Activated CD4-positive, CD25-positive, alpha-beta regulatory T cell treated with anti-CD3 and anti-CD28 coated beads, Interleukin-2, amount 50 U/mL, for 24 hours (primary cell): ENCODE data around the gene ORAI2.
"Not testable (repeated sequence)": the region's sequence is repeated elsewhere in the genome, so short reads cannot be mapped to it uniquely, and the experiment has no call there.

ENCODE experiments used
- ATAC-seq, 2 donors: fragments of 150-1000 bp; cut with Tn5 transposase; one replicate each; pipeline ENCODE4 v1.10.0; 2021; ENCODE audit warnings: mild to moderate bottlenecking in 1 of 2, moderate library complexity in 1 of 2

ORAI2 gene

DNA sequence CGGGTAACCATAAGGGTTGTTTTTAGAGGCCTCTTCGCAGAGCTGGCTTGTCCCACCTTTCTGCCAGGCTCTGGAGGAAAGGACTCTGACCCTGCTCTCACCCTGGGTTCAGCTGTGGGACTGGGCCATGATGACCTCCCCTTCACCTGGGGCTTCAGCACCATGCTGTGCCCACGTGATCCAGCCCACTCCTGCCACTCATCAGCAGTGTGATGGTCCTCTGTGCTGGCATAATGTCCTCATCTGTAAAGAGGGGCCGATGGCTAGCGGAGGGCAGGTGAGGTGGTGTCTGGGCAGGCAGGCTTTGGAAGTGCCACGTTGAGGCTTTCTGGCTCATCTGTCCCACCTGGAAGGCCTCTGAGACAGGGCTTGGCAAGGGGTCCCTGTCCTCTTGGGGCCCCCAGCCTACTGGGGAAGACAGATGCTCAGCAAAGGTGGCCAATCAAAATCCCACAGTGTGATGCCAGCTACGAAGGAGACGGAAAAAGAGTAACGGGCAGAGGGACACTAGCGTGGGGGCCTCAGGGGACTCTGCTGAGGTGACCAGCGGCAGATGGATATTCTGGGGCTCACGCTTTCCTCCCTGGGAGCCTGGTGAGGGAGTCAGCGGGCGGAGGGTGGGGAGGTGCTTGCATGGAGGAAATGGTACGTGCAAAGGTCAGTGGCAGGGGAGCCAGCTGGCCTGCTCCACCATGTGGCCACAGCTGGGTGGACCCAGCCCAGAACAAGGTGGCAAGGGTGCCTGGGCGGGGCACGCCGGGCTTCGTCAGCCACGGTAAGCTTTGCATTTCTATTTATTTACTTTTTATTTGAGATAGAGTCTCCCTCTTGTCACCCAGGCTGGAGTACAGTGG is 36.8 kb downstream of the ORAI2 start:
- ATAC-seq = no peak

DNA sequence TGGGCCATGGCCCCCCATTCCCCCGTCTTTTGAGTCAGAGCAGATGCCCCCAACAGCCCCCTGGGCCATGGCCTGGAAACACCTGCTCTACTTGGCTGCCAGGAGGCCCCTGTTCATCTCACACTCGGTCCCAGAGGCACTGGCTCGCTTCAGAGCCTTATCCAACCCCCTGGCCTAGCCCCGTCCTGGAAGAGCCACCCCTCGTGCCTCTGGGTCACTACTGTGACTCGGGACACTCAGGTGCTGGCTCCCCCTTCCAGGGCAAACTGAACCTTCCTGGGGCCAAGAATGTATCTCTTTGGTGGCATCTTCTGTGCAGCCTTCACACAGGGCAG is 38.4 kb downstream of the ORAI2 start:
- no peak for ATAC-seq

DNA sequence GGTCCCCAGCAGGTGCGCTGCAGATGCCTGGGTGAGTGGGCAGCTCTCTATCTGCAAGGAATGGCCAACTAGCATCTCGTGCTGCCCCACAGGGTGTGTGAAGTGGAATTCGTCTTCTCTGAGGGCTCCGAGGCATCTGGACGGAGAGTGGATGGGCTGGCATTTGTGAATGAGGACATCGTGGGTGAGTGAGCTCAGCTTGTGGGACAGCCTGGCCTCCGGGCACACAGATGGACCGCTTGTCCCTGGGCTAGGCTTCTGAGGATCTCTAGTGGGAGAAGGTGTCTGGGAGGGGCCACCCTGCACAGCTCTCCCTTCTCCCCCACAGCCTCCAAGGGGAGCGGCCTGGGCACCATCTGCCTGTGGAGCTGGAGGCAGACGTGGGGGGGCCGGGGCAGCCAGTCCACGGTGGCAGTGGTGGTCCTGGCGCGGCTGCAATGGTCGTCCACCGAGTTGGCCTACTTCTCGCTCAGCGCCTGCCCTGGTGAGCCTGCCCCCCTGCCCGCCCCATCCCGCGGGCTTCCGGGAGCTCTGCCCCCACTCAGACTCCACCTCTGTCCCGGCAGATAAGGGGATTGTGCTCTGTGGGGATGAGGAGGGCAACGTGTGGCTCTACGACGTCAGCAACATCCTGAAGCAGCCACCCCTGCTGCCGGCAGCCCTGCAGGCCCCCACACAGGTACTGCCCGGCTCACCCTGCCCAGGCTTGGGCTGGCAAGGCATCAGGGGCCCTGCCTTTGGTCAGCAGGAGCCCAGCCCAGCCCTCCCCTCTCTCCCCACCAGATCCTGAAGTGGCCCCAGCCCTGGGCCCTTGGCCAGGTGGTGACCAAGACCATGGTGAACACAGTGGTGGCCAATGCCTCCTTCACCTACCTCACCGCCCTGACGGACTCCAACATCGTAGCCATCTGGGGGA is 39.0 kb downstream of the ORAI2 start:
- no peak for ATAC-seq

DNA sequence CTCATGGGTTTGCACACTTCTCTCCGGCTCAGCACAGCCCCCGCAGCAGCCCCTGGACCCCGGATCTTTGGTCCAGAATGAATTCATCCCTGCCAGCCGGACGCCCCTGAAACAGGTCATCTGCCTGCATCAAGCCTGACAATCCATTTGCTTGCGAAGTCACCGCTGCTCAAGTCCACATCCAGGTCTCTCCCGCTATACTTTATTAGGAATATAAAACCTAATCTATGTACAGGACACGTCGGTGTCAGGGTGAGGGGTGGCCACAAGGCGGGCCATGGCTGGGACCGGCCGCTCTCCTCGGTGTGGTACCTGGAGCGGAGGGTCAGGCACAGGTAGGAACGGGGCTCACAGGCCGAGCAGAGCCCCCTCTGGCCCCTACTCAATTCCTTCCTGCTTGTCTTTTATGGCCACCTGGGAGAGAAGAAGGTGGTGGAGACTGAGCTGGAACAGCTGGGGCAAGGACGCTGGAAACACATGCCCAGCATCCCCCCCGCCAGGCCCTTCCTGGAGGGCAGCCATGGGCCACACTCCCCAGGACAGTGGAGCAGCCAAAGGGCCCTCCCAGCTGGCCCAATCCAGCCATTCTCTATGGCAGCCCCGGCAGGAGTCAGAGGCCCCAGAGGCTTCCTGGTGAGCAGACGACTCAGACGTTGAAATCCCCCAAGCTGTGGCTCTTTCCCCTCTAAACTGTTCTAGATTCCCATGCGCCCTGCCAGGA is 40.1 kb downstream of the ORAI2 start:
- no peak for ATAC-seq

DNA sequence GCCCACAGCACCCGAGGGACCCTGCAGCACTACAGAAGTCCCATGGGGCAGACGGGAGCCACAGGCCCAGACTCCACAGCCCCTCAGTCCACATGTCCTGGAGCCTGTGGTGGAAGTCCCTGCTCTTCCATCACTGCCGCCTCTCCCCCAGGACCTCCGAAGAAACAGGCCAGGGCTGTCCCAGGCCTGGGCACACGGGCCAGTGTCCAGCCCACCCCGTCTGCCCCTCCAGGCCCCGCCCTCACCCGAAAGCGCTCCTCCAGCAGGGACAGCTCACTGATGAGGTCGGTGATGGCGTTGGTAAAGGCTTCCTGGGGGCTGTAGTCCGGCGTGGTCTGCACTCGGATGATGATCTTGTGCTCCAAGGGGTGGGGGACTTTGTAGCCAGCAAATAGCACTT is 40.7 kb downstream of the ORAI2 start:
- not testable (repeated sequence) for ATAC-seq

DNA sequence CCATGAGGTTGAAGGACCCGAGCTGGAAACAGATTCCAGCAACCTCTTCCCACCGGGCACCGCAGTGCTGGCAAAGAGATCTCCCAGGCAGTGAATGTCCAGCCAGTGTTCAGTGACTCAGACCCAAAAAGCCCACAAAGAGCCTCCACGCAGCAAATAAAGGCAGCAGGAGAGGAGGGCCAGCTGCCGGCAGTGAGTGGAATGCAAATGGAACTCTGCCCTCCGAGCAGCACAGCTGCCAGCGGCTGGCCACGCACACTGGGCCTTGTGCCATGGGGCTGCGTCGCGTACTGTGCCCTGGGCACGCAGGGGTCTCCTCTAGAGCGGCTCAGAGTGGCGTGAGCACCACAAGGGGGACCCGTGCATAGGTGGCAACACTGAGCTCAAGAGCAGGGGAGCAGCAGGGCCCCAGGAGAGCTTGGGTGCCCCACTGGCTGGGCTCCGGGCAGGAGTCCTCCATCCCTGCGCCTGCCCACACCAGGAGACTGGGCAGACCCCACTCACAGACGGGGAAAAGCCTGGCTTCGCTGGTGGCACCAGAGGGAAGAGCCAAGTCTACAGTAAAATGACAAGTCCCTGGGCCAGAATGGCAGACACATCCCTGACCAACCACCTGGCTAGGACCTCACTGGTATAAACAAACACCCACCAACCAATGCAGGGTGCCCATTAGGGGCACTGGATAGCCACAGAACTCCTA is 41.5 kb downstream of the ORAI2 start:
- ATAC-seq = not testable (repeated sequence)

DNA sequence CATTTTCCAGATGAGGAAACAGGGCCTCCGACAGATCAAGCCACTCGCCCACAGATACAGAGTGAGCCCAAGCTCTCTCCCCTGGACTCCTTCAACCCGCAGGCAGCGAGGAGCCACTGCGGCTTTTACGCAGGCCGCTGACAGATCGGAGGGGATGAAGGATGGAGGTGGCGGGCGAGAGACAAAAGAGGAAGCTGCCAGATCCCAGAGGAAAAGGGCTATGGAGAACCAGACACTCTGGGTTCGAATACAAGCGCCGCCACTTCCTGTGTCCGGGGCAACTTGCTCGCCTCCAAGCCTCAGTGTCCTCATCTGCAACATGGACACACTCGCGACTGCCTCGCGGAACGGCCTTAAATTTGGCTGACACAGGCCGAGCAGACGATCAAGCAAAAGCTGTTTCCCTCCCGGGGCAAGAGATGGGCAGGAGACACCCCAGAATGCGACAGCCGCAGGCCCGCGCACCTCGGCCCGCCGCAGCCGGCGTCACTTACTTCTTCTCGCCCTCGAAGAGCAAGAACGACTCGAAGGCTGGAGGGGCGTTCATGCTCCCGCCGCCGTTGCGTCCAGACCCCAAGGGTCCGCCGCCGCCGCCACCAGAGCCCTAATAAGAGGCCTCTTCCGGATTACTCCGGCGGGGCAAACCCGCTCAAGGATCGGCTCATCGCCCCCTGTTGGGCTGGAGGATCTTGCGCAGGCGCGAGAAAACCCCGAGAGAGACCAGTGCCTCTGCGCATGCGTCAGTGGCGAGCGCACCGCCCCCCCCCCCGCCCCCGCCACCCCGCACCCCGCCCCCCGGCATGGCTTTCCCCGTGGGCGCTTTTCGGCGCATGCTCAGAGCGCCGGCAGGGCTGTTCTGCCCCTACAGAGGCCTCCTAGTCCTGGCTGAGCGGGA is 45.2 kb downstream of the ORAI2 start, which contains the start of gene POLR2J:
TSS of gene POLR2J (minus strand) at position 609 of the 895 bp plus-strand sequence. CDS start at position 547, 62 bp downstream.
- ATAC-seq = peak; percentile 88

DNA sequence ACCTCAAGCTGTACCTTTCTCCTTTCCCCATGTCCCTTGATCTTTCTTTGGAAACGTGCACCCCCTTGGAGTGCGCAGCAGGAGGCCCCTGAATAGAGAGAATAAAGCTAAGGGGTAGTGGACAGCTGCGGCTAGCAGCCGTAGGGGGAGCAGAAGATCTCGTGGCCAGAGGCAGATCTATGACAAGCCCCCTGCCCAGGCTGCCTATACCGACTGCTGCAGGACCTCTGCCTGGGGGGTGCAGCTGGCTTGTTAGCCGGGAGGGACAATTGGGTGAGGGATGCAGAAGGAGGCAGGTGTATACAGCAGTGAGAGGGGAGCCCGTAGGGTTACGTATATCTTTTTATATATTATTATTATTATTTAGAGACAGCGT is 45.8 kb downstream of the ORAI2 start:
- ATAC-seq = peak; percentile 8 to 12

DNA sequence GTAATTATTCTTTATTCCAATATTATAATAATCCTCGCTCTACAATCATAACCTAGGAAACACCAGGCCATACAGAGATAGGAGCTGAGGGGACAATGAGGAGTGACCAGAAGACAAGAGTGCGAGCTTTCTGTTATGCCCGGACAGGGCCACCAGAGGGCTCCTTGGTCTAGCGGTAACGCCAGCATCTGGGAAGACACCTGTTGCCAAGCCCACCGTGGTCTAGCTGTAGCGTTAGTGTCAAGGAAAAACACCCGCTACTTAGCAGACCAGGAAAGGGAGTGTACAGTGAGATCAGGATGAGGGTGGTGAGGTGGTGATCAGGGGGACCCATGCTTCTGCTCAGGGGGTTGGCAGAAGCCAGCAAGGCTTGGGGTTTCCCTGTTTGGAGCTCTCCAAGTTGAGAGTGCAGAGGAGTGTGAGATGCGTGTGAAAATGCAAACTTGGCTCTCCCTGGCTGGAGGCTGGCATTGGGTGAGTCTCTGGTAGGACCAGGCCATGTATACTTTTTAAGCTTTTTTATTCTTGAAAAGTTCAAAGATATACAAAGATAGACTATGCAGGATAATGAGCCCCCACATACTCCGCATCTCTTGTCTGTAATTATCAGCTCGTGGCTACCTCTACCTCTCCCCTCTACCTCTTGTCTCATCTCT is 46.7 kb downstream of the ORAI2 start:
- ATAC-seq = not testable (repeated sequence)

DNA sequence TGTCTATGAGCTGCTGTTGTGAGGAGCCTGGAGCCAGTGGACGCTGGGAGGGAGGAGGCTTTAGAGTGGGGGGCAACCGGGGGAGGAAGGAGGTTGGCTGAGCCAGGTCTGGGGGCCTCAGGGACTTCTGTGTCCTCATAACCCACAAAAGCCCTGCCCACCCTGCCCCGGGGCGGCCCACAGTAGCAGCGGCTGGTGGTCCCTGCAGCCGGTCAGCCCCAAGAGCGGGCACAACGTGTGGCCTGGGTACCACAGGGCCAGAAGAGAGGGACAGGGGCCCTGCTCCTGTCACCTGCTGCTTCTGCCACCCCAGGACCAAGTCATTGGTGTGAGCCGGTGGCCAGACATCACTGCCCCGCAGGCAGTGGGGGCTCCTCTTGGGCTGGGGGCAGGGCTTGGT is 48.6 kb downstream of the ORAI2 start:
- ATAC-seq = not testable (repeated sequence)

DNA sequence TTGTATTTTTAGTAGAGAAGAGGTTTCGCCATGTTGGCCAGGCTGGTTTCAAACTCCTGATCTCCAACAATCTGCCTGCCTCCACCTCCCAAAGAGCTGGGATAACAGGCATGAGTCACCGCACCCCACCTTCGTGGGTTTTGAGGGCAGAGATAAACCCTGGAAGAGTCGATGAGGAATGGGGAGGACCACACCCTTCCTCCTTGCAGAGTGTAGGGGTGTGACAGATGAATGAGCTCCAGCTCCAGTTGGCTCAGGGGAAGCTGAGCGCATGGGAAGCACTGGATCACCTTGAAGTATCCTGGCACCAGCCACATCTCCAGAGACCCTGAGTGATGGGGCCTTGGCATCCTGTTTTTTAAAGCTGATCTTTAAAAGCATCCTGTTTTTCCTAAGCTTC is 50.9 kb downstream of the ORAI2 start:
- not testable (repeated sequence) for ATAC-seq

DNA sequence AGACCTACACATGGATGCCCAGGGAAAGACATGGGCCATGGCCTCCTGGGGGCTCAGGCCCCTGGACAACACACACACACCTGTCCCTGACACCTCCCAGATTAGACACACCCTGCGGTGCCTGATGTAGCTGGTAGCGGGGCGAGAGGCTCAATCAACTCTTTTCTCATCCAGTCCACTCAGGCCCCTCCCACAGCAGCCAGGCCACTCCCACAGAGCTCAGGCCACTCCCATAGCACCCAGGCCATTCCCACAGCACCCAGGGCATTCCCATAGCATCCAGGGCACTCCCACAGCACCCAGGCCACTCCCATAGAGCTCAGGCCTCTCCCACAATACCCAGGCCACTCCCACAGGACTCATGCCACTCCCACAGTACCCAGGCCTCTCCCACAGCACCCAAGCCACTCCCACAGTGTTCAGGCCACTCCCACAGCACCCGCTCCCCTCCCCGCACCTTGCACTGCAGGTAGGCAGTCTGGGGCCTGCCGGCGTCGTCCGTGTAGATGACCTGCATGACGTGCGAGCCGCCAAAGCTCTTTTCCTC is 57.2 kb downstream of the ORAI2 start:
- ATAC-seq = peak; percentile 47 to 59

DNA sequence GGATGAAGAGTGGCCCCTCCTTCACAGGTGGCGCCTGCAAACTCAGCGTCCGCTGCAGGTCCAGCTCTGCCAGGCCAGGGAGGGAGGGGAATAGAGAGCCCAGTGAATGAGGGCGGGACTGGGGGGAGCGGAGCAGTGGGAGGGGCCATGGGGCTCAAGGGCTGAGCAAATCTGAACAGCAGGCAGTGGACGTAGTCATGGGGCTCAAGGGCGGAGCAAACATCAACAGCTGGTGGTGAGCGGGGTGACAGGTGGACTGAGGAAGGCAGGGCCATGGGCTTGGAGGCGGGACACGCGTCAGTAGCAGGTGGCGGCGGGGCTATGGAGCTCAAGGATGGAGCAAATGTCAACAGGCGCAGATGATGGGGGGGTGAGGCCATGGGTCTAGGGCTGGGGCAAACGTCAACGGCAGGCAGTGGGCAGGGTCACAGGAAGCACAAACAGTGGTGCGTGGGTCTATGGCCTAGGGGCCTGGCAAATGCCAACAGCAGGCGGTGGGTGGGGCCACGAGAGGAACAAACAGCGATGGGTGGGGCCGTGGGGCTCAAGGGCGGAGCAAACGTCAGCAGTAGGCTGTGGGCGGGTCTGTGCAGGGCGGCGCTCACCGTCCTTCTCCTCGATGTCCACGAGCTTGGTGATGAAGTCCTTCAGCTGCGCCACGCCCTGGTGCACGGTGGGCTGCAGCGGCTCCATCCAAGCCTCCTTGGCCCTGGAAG is 60.0 kb downstream of the ORAI2 start:
- ATAC-seq = peak; percentile 14 to 28

DNA sequence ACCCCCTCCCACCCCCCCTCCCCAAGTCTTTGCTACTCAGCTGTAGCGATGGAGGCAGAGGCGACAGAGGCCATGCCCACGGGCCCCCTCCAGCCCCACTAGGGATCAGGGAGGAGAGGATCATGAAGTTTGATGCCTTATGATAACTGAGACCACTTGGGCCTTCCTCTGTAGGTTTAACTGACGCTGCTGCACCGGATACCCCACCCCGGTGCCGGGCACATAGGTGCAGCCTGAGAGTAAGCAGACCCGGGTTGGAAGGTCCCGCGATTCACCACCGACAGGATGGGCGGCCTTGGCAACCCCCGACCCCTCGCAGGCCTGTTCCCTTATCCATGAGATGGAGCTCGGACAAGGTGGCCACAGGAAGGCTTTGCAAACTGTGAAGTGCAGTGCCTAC is 60.7 kb downstream of the ORAI2 start:
- ATAC-seq = not testable (repeated sequence)

DNA sequence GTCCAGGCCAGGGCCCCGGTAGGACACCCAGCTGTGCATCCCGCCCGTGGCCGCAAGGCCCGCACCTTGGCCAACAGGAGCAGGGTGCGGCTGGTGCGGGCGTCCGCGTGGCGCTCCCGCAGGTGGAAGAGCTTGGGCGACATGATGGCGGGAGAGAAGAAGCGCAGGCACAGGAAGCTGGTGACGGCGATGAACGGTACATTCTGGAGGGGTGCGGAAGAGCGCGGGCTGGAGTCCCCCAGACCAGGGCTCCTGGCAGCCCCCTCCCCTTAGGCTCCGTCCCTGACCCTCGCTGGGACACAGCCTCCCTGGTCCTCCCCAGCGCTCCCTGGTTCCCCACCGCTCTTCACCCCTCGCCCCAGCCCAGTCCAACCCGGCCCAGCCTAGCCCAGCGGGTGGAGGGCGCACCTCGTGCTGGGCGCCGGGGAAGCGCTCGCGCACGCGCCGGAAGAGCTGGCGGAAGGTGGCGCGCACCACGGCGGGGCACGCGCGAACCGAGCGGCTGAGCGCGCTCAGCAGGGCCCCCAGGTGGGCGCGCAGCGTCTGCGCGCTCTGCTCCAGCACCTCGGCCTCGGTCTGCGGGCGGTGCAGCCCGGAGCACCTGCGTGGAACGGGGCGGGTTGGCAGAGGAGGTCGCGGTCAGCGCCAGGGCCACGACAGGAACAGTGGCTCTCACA is 61.2 kb downstream of the ORAI2 start:
- ATAC-seq = peak; percentile 74 to 83

DNA sequence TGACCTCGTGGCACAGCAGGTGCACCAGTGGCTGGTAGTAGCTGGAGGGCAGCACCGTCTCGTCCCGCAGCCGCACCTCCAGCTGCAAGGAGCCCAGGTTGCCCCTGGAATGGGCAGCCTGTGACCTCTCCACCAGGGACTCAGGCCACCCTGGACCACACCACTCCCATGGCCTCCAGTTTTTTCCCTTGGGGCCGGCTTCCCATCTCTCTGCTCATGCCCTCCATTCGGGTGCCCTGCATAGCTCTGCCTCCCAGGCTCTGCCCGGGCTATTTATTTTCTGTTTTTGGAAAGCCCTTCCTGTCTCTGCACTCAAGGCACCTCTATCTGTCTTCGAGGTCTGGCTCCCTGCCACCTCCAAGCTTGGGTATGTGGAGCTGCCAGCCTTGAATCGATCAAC is 63.5 kb downstream of the ORAI2 start:
- ATAC-seq = not testable (repeated sequence)

DNA sequence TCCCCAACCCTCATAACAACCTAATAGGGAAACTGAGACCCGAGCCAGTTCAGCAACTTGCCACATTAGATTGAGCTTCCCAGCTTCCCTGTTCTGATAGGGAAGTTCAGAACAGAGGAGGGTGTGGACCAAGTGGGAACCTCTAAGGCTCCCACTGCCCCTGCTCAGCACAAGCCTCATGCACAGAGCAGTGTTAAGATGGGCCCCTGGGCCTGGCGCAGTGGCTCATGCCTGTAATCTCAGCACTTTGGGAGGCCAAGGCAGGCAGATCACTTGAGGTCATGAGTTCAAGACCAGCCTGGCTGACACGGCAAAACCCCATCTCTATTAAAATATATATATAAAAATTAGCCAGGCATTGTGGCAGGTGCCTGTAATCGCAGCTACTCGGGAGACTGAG is 63.9 kb downstream of the ORAI2 start:
- not testable (repeated sequence) for ATAC-seq

DNA sequence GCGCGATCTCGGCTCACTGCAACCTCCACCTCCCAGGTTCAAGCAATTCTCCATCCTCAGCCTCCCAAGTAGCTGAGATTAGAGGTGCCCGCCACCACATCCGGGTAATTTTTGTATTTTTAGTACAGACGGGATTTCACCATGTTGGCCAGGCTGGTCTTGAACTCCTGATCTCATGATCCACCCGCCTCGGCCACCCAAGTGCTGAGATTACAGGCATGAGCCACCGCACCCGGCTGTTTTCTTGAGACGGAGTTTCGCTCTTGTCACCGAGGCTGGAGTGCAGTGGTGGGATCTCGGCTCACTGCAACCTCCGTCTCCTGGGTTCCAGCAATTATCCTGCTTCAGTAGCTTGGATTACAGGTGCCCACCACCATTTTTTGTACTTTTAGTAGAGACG is 64.9 kb downstream of the ORAI2 start:
- ATAC-seq = not testable (repeated sequence)

DNA sequence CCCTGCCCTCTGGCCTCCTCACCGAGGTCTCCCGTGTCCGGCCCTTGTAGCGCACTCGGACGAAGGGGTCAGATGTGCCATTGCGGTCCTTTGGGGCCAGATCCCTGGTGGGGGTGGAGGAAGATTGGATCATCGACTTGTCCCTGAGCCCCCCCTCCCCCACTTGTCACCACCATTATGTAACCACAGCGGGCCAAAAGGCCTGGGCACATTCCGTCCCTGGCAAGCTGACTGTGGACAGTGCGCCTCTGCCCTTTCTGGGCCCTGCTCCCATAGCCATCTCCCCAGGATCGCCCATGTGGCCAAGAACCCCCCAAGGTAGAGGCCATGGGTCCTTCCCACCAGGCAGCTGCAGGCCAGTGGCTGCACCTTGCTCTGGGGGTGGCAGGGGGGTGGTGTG is 69.8 kb downstream of the ORAI2 start:
- not testable (repeated sequence) for ATAC-seq
